Measurements from ENCODE around the gene HOXA13. TPM values are rescaled to one million over a fixed set of nuclear protein-coding genes. Genes with fewer than 3 reads are reported as not detected.

HOXA13 gene
- total and polyA plus RNA-seq, 4 donors: 0.02 TPM; not detected in 3

GRCh38 chr7:27220440-27220955 is 20.6 kb upstream of the HOXA13 start (continued):
- TF ChIP-seq CTCF (IDR thresholded peaks at IDR 0.05; ENCODE audit: low read depth, low read length, missing input control): no peak
- no peak for TF ChIP-seq FOXA1 (IDR thresholded peaks at IDR 0.05)

- no peak for DNase-seq (ENCODE audit: low spot score)
- no peak for TF ChIP-seq YY1 (IDR thresholded peaks at IDR 0.05)
- TF ChIP-seq SP1 (IDR thresholded peaks at IDR 0.05): no peak
- no peak for TF ChIP-seq REST (IDR thresholded peaks at IDR 0.05)
- TF ChIP-seq FOXA2 (IDR thresholded peaks at IDR 0.05): no peak
- TF ChIP-seq CTCF (IDR thresholded peaks at IDR 0.05; ENCODE audit: low read depth, low read length, missing input control): no peak
- 68% methylated on average over 4 of the region's 4 CpGs for WGBS
- Histone ChIP-seq H3K27ac (ENCODE audit: low read depth in 1 of 2, low read length in 2 of 2) (no peak overlapping the region), H3K9me3 (ENCODE audit: control insufficient read depth in 4 of 4, low read length in 3 of 4) (no peaks in the 10 kb centered on the region), H3K27me3 (ENCODE audit: control insufficient read depth in 4 of 4, insufficient read depth in 4 of 4, low read length in 3 of 4) (peaks cover 3 to 33% (median 12%) of the 10 kb centered on the region in 4 donors), H3K9ac (ENCODE audit: low read depth in 1 of 2, low read length in 2 of 2) (no peak overlapping the region), H3K4me3 (ENCODE audit: low read depth in 1 of 3, low read length in 3 of 3) (no peak overlapping the region), H3K36me3 (ENCODE audit: control insufficient read depth in 4 of 4, insufficient read depth in 3 of 4, low read depth in 1 of 4, low read length in 3 of 4) (no peaks in the 10 kb centered on the region), H3K4me1 (ENCODE audit: control insufficient read depth in 4 of 4, insufficient read depth in 4 of 4, low read length in 3 of 4) (no peaks in the 10 kb centered on the region)
These were observed 19.9 kb upstream of the HOXA13 start for GRCh38 chr7:27219821-27220220.

GRCh38 chr7:27217951-27218350 is 18.1 kb upstream of the HOXA13 start:
- TF ChIP-seq NR2F2 (IDR thresholded peaks at IDR 0.05): no peak
- no peak for TF ChIP-seq REST (IDR thresholded peaks at IDR 0.05)
- peaks cover 3 to 30% (median 12%) of the 10 kb centered on the region in 4 donors for H3K27me3 ChIP-seq (ENCODE audit: control insufficient read depth in 4 of 4, insufficient read depth in 4 of 4, low read length in 3 of 4)
- H3K36me3 ChIP-seq (ENCODE audit: control insufficient read depth in 4 of 4, insufficient read depth in 3 of 4, low read depth in 1 of 4, low read length in 3 of 4): no peaks in the 10 kb centered on the region

More at GRCh38 chr7:27217951-27218350, 18.1 kb upstream of the HOXA13 start:
- H3K9me3 ChIP-seq (ENCODE audit: control insufficient read depth in 4 of 4, low read length in 3 of 4): no peaks in the 10 kb centered on the region
- no peak overlapping the region for H3K27ac ChIP-seq (ENCODE audit: low read depth in 1 of 2, low read length in 2 of 2)
- no peak for DNase-seq (ENCODE audit: low spot score)
- peaks cover 0 to 5% (median 0%) of the 10 kb centered on the region in 4 donors for H3K4me1 ChIP-seq (ENCODE audit: control insufficient read depth in 4 of 4, insufficient read depth in 4 of 4, low read length in 3 of 4)
- no peak overlapping the region for H3K4me3 ChIP-seq (ENCODE audit: low read depth in 1 of 3, low read length in 3 of 3)
- H3K9ac ChIP-seq (ENCODE audit: low read depth in 1 of 2, low read length in 2 of 2): no peak overlapping the region

All from liver (tissue), 9 donors.